HG02884 (cell line): ENCODE measurements around the gene GKN1.

ENCODE experiments used
- ATAC-seq: cut with Tn5 transposase; IDR thresholded peaks from one replicate; pipeline ENCODE4 v1.9.1; 2021; ENCODE audit warnings: mild to moderate bottlenecking, moderate library complexity; ENCODE audit not compliant: unreplicated experiment

The GKN1 gene

GRCh38 chr2:68959001-68959400 lies 15.4 kb upstream of the GKN1 start:
- no peak for ATAC-seq

GRCh38 chr2:68961380-68961779 lies 13.1 kb upstream of the GKN1 start:
- no peak for ATAC-seq

DNA sequence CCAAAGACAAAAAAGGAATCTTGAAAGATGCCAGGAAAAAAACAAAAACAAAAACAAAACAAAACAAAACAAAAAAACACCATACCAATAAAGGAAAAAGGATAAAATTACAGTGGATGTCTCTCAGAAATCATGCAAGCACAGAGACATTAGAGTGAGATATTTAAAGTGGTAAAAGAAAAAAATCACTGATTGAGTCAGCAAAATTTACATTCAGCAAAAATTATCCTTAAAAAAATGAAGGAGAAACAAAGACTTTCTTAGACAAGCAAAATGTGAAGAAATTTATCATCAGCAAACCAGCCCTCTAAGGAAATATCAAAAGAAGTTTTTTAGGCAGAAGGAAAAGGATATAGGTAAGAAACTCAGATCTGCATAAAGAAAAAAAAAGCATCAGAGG lies 10.2 kb upstream of the GKN1 start:
- ATAC-seq, result no peak

DNA sequence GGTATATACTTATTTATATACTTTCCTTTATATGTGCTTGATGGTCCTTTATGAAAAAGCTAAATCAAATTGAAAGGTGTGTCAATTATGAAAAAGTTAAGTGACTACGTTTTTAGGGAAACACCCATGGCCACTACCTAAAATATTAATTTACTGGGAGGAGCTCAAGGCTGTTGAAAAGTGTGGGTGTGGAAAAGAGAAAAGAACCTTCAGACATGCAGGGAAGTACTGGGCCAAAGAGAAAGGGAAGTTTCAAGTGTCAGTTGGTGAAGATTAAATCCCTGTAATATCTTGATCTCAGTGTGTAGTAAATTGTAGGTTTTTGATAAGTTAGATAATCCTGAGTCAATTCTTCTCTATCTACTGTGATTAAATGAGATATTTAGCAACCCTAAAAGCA lies 6.2 kb upstream of the GKN1 start:
- ATAC-seq, result no peak

DNA sequence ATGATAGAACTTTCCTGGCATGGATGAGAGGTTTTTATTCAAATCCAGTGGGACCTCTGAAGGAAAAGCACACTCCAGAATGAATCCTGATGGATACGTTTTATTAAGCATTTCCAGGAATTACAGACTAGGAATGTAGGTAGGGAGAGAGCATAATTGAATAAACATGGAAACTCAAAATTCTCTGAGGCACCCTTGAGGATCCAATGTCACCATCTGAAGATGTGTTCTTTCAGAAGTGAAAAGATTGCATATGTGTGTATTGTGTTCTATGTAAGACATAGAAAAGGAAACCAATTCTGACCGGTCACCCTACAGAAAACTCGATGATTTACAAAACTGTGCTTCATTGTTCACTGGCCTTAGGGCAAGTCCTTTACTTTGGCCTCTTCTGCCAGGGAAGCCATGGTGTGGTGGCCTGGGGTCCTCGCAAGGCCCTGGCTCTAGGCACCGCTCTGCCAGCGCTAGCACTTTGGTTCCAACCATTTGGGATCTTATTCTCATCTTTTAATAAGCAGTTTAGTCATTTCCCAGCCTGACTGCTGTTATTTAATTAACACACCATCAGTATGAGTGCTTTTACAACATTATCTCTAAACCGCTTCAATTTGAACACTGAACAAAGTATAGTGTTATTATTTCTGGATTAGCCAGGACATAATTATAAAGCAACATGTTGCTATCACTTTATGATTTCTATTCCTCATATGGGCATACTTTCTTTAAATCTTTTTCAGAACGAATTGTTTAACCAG lies 4.5 kb upstream of the GKN1 start:
- no peak for ATAC-seq

DNA sequence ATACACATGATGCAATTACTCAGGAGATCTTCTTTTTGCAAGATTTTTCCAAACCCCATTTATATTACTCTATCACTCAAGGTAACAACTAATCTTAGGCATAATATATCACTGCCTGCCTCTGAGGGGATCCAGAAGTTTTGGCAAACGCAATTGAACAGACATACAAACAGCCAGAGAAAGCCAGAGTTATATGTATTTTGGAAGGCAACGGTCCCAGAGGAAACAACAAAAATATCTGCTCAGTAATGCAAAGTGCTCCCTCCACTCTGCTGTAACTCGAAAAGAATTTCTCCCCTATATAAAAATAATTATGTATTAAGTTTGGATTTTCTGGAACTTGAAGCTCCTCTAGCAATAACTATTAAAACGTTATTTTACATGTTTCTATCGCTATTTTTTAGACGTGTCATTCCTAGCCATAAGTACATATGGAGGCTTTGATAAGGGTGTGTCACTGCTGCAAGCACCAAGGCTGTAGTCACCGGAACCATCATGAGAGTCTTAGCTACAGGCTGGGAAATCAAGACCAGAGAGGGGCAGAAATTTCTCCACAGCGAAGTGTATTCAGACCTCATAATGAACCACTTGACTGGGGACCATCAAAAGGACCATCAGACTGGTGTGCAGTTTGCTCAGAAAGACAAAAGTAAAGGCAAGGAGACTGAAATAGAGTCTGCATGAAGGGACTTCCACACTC lies 3.7 kb upstream of the GKN1 start:
- ATAC-seq, result no peak

- no peak for ATAC-seq
These were observed 2.7 kb upstream of the GKN1 start for GRCh38 chr2:68971591-68972231.

- ATAC-seq, result no peak
These were observed 670 bp downstream of the GKN1 start for GRCh38 chr2:68974946-68975665.

GRCh38 chr2:68975844-68976243 lies 1.4 kb downstream of the GKN1 start:
- no peak for ATAC-seq

DNA sequence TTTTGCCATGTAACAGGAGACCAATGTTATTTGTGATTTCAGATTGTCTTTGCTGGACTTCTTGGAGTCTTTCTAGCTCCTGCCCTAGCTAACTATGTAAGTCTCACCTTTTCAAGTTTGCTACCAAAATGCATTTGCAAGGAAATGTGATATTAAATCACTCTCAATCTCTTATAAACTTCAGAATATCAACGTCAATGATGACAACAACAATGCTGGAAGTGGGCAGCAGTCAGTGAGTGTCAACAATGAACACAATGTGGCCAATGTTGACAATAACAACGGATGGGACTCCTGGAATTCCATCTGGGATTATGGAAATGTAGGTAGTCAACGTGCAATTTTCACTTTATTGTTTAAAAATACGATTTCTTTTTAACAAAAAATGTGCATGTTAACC lies 3.0 kb downstream of the GKN1 start:
- no peak for ATAC-seq

DNA sequence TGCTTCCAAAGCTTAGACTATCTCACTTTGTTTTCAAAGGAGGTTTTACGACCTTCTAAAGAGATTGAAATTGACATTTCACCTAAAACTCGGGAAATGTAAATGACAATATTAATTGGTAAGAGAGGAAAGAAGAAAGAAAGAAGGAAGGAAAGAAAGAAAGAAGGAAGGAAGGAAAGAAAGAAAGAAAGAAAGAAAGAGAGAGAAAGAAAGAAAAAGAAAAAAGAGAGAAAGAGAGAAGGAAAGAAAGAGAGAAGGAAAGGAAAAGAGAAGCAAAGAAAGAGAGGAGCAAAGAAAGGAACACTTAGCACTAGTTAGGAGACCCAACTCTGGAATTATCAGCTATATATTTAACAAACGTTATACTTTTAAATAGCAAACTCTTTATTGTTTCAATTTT lies 3.7 kb downstream of the GKN1 start:
- ATAC-seq, result no peak

DNA sequence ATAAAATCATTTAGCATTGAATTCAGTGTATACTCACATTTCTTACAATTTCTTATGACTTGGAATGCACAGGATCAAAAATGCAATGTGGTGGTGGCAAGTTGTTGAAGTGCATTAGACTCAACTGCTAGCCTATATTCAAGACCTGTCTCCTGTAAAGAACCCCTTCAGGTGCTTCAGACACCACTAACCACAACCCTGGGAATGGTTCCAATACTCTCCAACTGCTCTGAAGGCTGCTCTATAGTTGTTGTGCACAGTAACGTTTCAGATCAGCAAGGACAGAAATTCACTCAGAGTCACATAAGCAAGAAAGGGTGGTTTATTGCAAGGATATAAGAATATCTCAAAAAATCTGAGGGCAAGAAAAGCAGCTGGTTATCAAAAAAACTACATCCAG lies 6.5 kb downstream of the GKN1 start:
- no peak for ATAC-seq

DNA sequence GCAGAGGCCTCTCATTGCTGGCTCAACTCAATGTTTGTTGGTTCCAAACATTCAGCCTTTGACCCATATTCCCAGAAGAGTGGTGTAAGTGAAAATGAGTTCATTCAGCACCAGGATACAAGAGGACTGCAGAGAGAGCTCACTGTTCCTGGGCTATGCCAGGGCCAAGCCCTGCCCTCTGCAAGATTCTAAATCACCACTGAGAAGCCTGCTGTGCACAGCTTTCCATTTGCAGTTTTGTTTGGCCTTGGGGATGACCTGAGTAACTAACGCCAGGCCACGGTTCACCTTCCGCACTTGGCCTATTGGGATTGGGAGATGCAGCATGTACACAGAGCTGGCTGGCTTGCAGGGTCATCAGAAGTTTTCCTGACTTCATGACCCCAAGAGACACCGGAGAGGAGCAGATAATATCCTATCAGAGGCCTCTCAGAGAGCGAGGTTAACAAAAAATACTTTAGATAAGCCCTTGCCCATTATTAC lies 12.6 kb downstream of the GKN1 start:
- ATAC-seq, result no peak

DNA sequence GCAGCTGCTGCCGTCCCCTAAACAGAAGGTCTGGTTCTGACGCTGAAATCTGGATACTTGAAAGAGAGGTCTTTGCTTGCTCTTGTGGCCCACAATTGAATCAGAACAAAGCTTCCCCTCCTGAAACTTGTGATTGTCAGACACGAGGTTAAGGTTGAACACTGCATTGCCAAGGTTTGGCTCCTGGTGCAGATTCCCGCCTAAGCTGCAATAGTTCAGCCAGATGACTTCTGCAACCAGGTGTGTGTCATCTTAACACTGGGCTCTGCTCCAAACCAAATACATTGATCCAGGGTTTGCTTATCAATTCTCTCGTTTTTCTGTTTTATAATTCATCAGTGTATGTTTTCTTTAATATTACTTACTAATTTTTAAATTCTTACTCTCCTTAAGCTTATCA lies 14.6 kb downstream of the GKN1 start:
- ATAC-seq, result no peak

- no peak for ATAC-seq
These were observed 17.9 kb downstream of the GKN1 start for GRCh38 chr2:68992341-68992740.

DNA sequence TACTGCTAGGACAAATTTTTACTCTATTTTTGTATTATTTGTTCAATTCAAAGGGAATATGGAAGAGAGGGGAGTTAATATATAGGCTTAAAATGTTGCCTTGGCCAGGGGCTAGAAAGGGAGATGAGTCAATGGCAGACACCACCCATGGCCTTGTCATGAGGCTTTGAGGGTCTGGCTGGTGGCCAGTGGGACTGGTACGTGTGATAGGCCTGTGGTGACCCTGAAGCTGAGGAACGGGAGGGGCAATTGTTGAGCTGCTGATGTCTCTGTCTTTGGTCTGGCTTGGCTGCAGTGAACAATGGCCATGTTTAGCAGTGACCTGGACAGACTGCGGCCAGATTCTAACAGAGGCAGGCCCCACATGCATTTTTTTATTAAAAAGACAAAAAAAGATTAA lies 18.5 kb downstream of the GKN1 start:
- no peak for ATAC-seq

DNA sequence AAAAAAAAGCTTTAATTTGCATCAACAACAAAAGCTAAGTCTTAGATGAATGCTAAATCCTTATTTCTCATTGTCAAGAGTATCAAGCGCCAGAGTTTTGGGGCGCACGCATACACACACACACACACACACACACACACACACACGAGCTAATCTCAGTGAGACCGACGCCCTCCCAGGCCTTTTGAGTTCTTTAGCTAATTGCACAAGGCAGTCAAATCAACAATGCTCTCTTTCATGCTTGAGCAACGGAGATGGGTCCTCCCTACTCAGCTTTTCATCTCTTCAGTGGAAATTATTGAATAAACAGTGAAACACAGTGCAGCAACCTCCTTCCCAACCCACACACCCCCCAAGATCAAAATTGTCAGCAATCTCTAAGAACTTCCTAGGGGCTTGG lies 19.2 kb downstream of the GKN1 start:
- no peak for ATAC-seq

DNA sequence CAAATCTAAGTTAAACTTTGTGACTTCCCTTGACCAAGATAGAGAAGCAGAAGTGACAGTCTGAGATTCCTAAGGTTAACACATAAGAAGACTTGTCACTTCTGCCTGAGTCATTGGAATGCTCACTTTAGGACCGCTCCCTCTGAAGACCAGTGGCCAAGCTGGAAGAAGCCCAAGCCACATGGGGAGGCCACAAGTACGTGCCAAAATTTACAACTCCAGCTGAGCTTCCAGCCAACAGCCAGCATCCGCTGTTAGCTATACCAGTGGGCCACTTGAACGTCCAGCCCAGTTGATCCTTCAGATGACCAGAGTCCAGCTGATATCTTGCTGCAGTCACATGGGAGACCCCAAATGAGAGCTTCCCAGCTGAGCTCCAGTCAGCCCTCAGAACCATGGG lies 20.4 kb downstream of the GKN1 start:
- ATAC-seq, result no peak

- no peak for ATAC-seq
These were observed 21.5 kb downstream of the GKN1 start for GRCh38 chr2:68995916-68996315.

DNA sequence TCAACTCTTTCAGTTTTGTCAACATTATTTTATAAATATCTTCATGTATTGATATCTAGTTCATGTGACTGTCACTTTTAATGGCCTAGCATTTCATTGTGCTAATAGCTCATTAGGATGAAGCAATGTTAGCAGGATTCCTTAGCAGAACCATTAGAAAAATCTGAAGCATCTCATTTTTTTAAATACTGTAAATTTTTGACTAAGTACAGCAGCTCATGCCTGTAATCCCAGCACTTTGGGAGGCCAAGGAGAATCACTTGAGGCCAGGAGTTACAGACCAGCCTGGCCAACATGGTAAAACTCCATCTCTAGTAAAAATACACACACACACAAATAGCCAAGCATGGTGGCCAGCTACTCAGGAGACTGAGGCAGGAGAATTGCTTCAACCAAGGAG lies 23.0 kb downstream of the GKN1 start:
- ATAC-seq, result no peak

DNA sequence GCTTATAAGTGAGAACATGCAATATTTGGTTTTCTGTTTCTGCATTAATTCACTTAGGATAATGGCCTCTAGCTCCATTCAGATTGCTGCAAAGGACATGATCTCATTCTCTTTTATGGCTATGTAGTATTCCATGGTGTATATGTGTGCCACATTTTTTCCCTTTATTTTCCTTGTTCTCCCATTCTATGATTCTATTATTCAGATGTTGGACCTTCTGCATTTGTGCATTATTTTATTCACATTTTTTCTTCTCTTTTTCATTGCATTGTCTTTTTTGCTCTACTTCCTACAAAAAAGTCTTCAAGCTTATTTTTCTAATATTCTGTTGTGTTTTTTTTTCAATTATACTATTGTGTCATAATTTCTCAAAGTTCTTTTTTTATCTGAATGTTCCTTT lies 27.4 kb downstream of the GKN1 start:
- no peak for ATAC-seq
